GM18519 (cell line): ENCODE results near the gene C1QL4.

Experiments
- ATAC-seq: cut with Tn5 transposase; IDR thresholded peaks from one replicate; pipeline ENCODE4 v1.9.1; 2021; ENCODE audit warnings: mild to moderate bottlenecking, moderate library complexity; ENCODE audit not compliant: unreplicated experiment, low FRiP score

C1QL4 gene

DNA sequence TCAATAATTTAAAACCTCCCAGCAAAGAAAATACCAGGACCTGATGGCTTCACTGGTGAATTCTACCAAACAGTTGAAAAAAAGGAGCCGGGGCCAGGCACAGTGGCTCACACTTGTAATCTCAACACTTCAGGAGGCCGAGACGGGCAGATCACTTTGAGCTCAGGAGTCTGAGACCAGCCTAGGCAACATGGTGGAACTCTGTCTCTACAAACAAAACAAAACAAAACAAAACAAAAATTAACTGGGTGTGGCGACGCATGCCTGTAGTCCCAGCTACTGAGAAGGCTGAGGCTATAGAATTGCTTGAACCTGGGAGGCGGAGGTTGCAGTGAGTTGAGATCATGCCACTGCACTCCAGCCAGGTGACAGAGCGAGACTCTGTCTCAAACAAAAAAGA, 27.6 kb downstream of the C1QL4 start:
- ATAC-seq: no peak

DNA sequence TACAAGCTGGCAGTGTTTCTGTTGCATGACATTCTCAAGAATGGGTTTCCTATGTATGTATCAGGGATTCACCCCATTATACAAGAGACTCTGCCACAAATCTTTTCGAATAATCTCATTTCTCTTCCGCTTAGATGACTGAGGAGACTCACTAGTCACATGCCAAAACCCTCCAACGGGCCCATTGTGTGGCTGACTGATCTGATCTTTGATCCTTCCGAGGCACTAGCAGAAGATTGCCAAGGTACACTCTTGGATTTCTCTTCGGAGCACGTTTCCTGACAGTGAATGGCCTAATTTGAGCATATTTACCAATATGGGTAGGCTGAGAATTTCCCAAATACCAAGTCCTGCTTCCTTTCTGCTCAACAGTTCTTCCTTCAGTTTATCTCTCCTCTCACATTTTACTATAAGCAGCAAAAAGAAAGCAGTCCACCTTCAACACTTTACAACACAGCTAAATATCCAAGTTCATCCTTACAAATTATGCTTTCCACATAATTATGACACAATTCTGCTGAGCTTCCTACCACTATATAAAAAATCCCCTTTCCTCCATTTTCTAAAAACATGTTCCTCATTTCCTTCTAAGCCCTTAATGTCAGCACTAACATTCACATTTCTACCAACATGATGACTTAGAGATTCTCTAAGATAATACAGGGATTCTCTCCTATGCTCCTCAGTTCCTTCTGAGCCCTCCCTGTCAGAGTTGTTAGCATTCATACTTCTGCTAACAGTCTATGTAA, 31.1 kb downstream of the C1QL4 start:
- no peak for ATAC-seq

DNA sequence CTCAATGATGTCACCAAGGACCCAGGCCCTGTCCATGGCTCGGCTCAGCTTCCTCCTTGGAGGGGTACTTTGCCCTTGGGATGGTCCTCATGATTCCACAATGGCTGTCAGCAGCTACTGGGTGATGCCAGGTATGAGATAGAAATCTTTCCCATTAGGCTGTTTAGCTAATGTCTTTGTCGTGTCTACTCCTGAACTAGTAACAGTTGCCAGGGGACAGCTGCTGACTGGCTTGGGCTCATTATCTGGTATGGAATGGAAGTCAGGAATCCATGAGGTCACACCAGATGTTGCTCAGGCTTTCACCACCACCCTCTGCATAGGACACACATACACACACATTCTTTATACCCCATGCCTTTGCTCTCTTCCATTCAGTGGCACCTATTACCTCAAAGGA, 32.8 kb downstream of the C1QL4 start:
- ATAC-seq: no peak

DNA sequence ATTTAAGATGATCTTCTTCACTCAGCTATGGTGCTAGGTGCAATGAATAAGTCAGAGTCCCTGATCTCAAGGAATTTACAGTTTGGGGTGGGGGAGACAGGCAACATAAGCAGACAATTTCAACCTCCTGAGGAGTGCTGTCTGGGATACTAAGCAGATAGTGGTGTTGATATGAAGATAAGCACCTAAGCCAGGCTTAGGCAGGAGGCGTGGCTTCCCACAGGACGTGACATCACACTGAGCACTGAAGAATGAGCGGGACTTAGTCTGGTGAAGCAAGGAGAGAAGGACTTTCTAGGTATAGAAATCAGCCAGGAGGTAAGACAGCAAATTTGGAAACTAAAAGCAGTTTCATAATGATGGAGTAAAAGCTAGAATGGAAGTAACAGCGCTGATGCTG, 35.2 kb downstream of the C1QL4 start:
- ATAC-seq: no peak

DNA sequence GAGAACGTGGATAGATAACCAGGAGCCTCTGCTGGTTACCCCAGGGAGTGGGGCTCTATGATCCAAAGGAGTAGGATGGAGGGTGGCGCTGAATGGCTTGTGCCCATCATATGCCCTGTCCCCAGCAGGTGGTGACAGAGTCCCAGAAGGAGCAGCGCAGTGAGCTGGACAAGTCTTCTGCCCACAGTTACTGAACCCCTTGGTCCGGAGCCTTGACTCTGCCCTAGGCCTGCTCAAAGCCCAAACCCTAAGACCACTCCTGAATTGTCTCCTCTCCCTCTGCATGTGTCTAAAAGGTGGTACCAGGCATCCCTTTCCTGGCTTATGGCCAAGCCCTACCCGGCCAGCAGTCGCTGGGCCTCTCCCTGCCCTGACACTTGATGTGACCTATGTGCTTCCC, 38.8 kb downstream of the C1QL4 start:
- ATAC-seq: no peak

DNA sequence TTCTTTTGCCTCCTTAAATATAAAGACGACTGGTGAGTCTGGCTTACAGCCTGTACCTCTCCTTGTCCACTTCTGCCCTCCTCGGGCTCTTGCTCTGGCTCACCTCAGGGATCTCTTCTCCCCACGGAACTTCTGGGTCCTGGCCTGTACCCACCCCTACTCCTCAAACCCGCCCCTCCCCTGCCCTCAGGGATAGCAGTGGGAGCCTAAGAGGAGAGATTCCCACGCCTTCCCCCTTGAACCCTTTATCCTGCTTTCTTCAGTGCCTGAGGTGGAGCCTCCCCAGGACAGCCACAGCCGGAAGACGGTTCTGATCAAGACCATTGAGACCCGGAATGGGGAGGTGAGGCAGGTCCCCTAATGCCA, 39.3 kb downstream of the C1QL4 start:
- no peak for ATAC-seq

DNA sequence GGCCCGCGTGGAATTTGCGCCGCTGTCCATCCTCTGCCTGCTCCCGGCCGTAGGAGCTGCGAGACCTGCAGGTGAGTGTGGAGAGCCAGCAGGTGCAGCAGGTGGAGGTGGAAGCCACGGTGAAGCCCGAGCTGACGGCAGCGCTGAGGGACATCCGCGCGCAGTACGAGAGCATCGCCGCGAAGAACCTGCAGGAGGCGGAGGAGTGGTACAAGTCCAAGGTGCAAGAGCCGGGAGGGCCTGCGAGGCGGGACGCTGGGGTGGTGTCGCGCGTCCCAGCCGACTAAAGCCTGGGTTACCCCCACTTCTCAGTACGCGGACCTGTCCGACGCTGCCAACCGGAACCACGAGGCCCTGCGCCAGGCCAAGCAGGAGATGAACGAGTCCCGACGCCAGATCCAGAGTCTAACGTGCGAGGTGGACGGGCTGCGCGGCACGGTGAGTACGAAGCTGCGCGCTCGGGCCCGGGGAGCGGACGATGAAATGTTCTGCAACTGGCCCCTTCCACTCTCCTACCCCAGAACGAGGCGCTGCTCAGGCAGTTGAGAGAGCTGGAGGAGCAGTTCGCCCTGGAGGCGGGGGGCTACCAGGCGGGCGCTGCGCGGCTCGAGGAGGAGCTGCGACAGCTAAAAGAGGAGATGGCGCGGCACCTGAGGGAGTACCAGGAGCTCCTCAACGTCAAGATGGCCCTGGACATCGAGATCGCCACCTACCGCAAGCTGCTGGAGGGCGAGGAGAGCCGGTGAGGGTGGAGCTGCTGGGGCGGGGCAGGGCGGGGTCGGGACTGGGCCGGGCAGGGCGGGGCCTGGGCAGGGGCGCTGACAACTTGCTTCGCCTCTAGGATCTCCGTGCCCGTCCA, 39.9 kb downstream of the C1QL4 start:
- no peak for ATAC-seq

DNA sequence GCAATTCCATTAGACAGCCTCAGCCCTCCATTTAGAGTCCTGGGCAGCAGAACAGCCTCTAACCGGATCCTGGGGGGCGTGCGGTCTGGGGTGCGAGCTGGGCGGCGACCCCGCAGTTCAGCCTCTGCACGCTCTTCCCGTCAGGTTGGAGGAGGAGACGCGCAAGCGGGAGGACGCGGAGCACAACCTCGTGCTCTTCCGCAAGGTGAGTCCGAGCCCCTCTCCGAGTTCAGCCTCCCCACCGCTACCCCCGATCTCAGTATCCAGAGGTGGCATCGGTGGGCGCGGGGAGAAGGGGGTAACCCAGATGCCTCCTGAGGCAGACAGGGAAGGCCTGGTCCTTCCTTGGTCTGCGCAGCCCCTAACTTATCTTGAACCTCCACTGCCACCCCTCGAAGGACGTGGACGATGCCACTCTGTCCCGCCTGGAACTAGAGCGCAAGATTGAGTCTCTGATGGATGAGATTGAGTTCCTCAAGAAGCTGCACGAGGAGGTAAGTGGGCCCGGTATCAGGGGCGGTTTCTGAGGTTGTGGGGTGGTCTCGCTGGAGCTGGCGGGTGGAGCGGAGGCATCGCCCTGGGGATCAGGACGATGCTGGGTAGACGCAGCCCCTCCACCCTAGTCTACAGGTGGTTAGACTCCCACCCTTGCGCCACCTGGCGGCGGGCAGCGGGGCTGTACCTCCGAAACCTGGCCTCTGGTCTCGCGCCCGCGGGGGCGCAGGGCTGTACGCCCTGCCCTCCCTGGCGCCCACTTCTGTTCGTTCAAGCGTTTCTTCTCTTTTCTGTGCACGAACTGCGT, 40.8 kb downstream of the C1QL4 start:
- ATAC-seq: no peak

DNA sequence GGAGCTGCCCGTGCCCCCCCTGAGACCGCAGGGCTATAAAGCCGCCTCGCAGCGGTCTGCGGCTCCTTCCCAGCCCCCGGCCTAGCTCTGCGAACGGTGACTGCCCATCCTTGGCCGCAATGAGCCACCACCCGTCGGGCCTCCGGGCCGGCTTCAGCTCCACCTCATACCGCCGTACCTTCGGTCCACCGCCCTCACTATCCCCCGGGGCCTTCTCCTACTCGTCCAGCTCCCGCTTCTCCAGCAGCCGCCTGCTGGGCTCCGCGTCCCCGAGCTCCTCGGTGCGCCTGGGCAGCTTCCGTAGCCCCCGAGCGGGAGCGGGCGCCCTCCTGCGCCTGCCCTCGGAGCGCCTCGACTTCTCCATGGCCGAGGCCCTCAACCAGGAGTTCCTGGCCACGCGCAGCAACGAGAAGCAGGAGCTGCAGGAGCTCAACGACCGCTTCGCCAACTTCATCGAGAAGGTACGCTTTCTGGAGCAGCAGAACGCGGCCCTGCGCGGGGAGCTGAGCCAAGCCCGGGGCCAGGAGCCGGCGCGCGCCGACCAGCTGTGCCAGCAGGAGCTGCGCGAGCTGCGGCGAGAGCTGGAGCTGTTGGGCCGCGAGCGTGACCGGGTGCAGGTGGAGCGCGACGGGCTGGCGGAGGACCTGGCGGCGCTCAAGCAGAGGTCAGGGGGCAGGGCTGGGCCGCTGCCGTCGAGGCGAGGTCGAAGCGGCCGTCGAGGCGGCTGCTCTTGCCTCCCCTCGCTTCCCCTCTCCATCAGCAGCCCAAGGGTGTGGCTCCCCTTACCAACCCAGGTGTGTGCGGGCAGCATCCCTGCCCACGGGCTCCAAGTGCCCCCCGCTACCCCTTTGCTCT, 41.7 kb downstream of the C1QL4 start, which contains the start of gene PRPH:
Gene PRPH, plus strand, starts transcription at position 66 of the 855 bp plus-strand sequence. Its CDS starts 54 bp downstream, at position 120.
- ATAC-seq: no peak

DNA sequence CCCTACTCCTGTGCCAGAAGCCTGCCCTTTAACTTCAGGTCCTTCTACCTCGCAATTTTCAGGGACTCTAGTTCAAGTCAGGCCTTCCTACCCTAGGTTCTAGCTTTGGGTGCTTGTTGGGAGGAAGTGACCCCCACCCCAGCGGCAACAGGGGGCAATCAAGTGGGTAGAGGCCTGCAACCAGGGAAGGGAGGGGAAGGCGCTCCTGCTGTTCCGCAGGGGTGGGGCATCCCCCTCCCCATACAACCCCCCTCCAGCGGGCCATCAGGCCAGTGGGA, 42.2 kb downstream of the C1QL4 start:
- ATAC-seq: no peak

DNA sequence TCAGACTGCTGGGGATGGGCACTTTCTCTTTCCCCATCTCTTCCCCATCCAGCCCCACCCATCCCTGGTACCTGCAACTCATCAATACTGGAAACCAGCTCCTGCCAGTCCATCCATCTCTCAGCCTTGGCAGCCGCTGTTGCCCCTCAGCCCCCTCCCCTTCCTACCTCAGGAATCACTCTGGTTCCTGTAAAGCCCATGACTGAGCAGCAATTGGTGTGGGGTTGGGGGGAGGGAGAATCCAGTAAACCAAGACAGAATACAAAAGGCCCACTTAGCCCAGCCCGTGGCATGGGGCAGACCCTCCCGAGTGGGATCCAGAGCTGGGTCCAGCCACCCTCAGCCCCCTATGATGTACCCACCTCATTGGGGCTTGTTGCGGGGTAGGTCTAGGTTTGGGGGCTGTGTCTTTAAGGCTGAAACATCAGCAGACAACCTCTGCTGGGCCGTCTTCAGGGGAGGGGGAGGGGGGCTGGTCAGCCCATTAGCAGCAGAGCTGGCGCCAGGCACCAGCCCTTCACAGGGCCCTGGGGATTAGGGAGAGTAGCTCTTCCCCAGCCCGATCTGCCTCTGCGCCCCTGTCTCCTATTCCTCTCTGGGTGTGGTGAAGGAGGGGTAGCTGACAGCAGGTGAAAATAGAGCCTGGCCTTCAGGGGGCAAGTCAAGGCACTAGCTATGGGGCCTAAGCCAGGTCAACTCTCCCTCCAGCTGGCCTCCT, 42.7 kb downstream of the C1QL4 start:
- no peak for ATAC-seq

DNA sequence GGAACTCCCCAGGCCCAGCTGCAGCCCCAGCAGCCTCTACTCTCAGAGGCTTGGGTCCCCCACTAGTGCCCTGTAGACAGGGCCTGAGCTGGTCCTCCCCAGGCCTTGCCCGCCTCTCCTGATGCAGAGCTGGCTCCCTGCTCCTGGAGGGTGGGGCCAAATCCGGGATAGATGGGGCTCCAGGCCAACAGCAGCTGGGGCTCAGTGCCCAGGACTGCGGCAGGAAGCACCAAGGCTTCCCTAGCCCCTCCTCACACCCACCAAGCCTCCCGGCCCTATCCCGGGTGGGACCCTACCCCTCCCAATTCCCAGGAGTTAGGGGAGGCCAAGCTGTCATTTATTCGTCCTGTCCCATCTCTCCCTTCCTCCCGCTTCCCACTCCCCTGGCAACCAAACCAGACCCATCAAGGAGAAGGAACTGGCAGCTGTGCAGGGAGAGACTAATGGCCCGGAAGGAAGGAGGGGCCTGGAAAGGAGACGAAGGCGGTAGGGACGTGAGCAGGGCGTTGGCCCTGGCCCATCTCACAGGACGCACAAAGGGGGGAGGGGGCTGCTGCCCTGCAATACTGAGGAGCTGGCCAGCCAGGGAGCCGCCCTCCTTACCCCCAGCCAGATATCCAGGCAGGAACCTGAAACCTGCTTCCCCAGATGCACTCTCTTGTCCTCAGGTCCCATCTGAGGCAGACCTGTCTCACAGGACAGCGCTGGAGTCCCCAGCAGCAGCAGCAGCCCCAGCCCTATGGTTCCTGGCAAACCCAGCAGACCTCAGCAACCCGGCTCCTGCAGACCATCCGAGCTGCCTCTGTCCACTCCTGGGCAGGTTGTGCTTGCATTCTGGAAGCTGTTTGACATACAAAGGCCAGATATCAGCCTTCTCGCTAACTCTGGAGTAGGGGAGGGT, 43.7 kb downstream of the C1QL4 start:
- no peak for ATAC-seq

DNA sequence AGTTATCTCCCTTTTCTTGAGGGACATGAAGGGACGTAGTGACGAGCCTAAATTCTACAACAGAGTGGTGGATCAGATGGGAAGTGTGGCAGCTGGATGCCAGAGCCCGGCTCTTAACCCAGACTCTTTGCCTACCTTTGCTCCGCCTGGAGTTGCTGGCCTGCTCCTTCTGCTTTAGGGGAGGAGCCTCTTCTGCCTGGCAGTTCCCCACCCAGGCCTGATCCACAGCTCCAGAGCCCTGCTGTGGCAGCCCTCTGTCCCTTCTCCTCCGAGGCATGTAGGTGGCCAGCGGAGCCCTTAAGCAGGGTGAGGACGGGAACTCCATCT, 44.3 kb downstream of the C1QL4 start:
- no peak for ATAC-seq

DNA sequence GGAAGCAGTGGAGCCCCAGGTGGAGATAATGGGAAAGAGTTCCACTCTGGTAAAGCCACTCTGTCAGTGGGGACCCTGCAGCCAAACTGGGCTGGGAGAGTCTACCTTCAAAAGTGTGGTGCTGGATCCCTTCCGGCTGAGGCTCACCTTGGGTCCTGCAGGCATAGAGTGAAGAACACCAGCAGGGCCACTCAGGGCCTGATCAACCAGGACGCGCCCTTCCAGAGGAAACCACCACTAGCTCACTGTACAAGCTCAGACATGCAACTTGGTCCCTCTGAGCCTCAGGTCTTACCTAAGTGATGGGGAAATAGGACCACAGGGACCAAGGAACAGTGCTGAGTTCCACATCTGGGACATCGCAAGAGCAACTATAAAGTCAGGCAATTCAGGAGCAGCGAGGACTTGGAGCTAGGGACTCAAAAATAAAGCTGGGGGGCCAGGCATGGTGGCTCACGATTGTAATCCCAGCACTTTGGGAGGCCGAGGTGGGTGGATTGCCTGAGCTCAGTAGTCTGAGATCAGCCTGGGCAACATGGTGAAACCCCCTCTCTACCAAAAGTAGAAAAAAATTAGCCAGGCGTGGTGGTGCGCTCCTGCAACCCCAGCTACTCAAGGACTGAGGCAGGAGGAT, 47.9 kb downstream of the C1QL4 start:
- ATAC-seq: no peak

DNA sequence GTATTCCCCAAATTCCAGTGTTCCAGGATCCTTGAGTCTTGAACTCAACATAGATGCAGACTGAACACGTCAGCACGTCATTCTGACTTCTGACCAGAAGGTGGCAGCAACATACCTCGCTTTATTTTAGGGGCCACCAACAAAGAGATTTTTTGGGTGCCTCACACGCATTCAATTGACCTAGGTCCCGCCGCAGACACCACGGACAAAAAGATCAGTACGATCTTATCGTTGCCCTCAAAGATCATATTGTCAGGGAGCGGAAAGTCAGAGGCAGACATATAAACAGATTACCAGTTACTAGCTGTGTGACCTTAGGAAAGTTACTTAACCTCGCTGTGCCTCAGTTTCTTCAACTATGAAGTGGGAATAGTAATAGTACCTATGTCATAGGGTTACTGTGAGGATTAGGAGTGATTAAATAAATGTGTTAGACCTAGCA, 48.6 kb downstream of the C1QL4 start:
- no peak for ATAC-seq

DNA sequence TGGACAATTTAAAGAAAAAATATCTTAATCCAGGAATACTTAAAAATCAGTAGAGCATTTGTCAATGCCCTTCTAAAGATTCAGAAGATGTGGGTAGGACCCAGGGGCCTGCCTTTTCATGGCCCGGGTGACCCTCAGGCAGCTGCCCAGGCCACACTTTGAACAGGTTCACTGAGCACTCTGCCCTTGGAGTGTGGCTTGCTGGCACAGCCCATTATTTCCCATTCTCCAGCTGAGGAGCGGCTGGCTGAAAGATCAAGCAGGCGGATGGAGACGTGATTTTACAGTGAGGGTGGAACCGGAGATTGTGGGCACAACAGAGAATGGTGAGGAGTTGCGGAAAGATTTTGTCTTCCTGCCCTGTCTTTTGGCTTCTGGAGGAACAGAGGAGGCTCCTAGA, 49.1 kb downstream of the C1QL4 start:
- ATAC-seq: no peak

DNA sequence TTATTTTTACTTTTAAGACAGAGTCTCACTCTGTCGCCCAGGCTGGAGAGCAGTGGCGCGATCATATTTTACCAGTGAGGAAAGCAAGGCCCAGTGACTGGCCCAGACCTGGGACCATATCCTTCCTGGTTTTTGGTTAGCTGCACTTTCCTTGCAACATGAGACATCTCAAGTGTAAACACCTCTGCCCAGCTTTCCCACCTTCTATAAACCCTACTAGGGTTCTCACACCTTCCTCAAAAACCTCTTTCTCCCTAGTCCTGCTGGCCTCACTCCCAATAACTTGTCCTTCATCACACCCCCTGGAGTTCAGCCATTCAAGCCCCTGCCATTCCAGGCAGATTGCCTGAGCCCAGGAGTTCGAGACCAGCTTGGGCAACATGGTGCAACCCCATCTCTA, 52.3 kb downstream of the C1QL4 start:
- no peak for ATAC-seq
